GM19023 (cell line): Measurements from ENCODE around the gene QSOX2.

ENCODE experiments used
- ATAC-seq: cut with Tn5 transposase; IDR thresholded peaks from one replicate; pipeline ENCODE4 v1.9.1; 2021; ENCODE audit warnings: mild to moderate bottlenecking, moderate library complexity; ENCODE audit not compliant: unreplicated experiment

QSOX2 gene, protein sequence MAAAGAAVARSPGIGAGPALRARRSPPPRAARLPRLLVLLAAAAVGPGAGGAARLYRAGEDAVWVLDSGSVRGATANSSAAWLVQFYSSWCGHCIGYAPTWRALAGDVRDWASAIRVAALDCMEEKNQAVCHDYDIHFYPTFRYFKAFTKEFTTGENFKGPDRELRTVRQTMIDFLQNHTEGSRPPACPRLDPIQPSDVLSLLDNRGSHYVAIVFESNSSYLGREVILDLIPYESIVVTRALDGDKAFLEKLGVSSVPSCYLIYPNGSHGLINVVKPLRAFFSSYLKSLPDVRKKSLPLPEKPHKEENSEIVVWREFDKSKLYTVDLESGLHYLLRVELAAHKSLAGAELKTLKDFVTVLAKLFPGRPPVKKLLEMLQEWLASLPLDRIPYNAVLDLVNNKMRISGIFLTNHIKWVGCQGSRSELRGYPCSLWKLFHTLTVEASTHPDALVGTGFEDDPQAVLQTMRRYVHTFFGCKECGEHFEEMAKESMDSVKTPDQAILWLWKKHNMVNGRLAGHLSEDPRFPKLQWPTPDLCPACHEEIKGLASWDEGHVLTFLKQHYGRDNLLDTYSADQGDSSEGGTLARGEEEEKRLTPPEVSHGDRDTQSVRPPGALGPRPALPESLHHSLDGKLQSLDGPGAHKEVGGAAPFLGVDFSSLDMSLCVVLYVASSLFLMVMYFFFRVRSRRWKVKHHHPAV

GRCh38 chr9:136245219-136246150 is at the start of gene QSOX2:
Gene QSOX2 (minus strand): TSS chr9:136245812. CDS start chr9:136245803, 9 bp downstream.
- ATAC-seq, result peak; percentile 56

DNA sequence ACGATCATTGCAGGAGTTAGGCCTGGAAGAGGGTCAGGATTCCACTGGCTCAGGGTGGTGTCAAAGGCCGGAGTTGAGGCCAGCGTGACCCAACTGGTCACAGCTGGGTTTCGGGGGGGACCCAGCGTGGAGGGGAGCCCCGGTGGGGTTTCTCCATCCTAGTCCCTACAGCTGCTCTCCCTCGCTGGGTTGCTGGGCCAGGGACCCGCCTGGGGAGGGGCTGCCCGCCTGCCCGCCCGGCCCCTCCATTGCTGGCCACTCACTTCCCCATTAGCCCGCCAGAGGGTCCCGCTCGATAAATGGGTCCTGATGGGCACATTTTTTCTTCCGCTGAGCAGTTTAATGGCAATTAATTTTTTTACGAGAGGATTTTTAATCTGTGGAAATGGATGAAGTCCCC is 49.4 kb upstream of the QSOX2 start:
- no peak for ATAC-seq

DNA sequence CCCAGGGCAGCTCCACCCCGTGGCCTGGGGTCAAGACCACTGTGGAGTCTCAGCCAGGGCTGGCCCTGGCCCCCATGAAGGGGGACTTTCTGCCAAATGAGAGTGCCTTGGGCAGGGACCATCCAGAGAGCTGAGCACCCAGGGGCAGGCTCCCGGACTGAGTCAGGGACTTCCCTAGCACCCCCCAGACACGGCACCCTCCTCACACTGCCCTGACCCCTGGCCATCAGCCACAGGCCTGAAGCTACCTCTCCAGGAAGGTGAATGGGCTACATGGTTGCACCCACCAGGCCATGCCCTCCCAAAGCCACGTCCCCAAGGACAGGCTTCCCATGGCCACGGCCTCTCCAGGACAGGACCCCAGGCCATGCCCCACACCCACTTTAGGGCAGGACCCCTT is 48.8 kb upstream of the QSOX2 start:
- ATAC-seq, result no peak

- no peak for ATAC-seq
Measured at GRCh38 chr9:136293476-136294077, 48.0 kb upstream of the QSOX2 start.

- ATAC-seq, result no peak
Measured at GRCh38 chr9:136292591-136293448, 47.2 kb upstream of the QSOX2 start.

DNA sequence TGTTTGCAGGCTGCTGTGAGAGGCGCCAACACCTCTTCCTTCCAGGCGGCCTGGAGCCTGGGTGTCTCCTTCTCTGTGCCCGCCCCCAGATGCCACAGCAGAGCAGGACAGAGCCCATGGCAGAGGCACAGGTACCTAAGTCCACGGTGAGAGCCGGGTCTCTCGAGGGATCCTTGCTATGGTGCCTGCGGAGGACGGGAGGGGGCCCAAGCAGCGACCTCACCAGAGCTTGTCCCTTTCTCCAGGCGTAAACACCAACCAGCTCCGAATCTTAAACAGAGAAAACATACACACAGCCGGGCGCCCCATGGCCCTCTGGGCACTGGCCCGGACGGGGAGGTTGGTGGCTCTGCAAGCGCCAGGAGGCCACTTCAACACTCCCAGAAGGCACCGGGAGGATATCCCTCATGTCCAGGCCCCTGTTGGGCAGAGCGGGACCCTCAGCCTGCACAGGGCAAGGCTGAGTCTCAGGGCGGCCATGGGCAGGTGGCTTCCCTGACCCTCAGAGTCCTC is 46.5 kb upstream of the QSOX2 start:
- ATAC-seq, result no peak

DNA sequence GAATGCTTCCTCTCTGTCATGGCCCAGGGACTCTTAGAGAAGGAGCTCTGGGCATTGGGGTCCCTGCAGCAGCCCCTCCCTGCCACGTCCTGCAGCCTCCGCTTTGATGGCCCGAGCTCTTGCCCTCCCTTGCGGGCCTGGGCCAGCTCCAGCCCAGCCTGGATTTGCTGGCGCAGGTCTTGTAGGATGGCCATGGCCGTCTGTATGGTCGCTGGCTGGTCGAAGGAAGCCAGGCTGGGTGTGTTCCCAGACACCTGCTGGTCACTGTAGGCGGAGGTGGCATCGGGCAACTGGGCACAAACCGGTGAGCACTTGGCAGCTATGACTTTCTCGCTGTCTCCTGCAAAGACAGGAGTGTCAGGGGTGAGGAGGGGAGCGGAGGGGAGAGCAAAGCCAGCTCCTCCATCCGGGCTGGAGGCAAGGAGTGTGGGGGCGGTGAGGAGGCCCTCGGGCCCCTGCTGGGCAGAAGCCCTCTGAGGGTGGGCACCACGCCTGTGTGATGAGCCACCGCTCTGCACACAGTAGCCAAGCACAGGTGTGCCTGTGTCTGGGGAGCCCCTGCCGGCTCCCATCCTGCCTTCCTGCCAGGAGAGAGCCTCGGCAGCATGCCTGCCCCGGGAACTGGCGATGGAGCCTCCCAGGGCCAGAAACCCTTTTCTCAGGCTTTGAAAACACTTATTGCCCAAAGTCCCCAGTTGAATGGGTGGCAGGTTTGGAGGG is 45.9 kb upstream of the QSOX2 start:
- ATAC-seq, result no peak

GRCh38 chr9:136290508-136291000 is 44.9 kb upstream of the QSOX2 start:
- no peak for ATAC-seq

DNA sequence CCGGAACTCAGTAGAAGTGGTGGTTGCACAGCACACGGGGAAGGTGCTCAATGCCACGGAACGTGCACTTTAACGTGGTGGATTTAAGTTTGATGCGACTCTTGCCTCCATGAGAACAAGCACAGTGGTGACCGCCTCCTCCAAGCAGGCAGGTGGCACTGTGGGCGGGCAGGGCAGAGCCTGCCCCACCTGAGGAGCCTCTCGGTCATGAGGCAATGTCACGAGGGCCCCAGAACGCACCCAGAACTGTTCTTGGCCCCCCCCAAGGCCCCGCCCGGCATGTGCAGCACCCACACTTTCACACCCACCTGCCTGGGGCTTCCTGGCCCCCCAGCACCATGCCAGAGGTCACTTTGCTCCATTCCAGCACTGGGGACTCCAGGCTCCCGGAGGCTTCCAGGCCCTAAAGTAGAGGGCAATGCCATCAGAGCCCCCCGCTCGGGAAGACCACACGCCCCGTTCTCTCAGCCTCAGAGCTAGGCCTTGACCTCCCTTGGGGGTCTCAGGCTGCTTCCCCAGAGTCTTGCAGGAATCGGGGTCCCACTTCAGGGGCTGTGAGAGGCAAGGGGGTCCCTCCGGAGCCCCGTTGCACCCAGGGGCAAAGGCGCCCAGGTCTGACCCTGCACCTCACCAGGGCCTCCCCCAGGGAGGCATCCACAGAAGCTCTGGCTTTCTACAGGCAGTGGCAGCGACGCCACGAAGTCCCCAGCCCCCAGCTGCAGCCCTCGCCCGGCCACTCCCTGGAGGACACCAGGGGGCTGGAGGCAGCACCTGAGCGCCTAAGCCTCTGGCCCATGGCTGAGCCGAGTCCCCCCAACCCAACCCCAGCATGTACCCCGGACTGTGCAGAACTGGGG is 44.3 kb upstream of the QSOX2 start:
- no peak for ATAC-seq

GRCh38 chr9:136287960-136288753 is 42.5 kb upstream of the QSOX2 start:
- no peak for ATAC-seq

GRCh38 chr9:136286987-136287379 is 41.4 kb upstream of the QSOX2 start:
- ATAC-seq, result no peak

DNA sequence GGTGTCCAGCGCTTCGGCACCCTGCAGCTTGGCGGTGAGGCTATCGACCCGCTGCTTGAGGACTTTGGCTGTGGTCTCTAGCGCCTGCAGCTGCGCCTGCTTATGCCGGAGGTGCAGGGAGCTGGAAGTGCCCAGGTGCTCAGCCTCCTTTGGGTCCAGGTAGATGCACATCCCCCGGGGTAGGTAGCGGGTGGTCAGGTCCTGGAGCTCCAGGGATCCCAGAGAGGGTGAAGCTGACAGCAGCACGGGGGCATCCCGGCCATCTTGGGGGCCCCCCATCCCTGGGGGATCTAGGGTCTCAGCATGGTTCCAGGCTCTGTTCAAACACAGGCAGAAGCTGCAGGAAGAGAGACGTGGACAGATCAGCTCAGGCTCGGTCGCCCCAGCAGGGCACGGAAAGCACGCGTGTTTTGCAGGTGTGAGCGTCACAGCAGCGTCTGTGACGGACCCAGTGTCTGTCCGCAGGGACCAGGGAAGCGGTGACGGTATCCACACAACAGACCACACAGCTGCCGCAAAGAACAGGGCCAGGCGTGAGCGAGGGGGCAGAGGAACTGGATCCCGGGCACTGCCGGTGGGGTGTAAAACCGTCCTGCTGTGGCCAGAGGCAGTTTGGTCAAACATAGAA is 40.9 kb upstream of the QSOX2 start:
- no peak for ATAC-seq

DNA sequence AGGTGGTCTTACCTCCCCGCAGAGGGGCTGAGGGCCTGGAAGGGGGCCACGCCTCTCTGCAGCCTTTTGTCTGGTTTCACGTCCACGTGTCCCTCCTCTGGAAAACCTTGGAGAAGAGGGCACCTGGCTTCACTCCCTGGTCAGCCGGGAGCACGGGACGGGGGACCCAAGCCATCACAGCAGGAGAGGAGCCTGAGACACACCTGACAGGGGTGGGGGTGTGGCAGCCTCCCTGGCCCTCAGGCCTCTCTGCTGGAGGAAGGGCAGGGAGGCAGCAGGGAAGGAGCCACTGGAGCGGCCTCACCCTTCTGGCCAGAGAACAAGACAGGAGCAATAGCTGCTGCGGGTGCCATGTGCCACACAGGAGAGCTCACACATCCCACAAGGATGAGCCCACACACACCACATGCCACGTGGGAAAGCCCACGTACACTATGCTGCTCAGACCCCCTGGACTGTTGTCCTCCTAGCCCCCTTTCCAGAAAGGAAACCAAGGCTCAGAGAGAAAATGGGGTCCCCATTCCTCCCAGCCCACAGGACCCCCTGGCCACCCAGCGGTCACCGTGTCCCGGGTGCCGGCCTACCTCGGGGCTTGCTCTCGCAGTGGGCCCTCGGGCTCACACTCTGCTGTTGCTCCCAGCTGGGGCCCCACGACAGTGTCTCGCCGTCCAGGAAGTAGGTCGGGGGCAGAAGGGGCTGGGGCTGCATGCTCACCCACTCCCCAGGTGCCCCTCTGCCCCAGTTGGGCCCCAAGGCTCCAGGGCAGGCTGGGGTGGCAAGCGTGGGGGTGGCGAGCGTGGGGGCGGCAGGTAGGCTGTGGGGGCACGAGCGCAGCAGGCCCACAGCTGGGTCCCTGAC is 40.1 kb upstream of the QSOX2 start:
- ATAC-seq, result no peak

GRCh38 chr9:136284951-136285350 is 39.3 kb upstream of the QSOX2 start:
- ATAC-seq, result no peak

DNA sequence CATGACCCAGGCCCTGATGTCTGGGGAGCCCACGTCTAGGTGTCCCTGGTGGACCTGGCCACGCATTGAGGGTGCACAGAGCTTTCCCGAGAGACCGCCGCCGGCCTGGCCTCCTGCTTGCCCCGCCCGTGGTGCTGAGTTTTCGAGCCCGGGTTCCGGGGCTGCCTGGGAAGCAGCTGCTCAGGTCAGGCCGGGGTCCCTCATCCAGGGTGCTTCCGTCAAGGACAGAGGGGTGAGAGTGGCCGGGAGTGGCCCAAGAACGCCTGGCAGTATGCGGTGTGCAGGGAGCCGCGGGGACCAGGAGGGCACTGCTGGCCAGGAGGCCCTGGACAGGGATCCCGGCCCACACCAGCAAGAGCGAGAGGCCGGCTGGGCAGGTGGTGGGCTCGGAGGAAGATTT is 38.7 kb upstream of the QSOX2 start:
- ATAC-seq, result no peak
